ENCODE data around the gene PHAX. TPM values are rescaled to one million over a fixed set of nuclear protein-coding genes. Genes with fewer than 3 reads are reported as not detected.

PHAX gene
- total RNA-seq, 1 experiment from 2014 or later: 24.5 TPM

- ATAC-seq (no peak), DNase-seq (ENCODE audit: low read depth, low spot score) (no peak)
- Histone ChIP-seq H2AFZ (ENCODE audit: low read depth, low read length, poor library complexity, severe bottlenecking) (no peak overlapping the region), H3K4me2 (ENCODE audit: low read length) (no peak overlapping the region), H3K79me2 (ENCODE audit: insufficient read depth, low read length) (peaks cover 82% of the 10 kb centered on the region), H3K27ac (ENCODE audit: low read depth, low read length) (no peak overlapping the region), H3K4me1 (ENCODE audit: control insufficient read depth in 1 of 2, insufficient read depth in 2 of 2, low read length in 2 of 2) (no peaks in the 10 kb centered on the region), H3K27me3 (ENCODE audit: insufficient read depth, low read length) (no peaks in the 10 kb centered on the region), H3K36me3 (ENCODE audit: control insufficient read depth in 1 of 2, insufficient read depth in 2 of 2, low read length in 2 of 2) (peaks cover 8 to 18% of the 10 kb centered on the region in 2 experiments), H4K20me1 (ENCODE audit: insufficient read depth) (no peaks in the 10 kb centered on the region), H3K9ac (ENCODE audit: low read length) (no peak overlapping the region), H3K4me3 (replicated peaks in 1 of 2; ENCODE audit: low read depth in 1 of 2, low read length in 2 of 2) (no peak overlapping the region), H3K9me2 (ENCODE audit: insufficient read depth) (no peaks in the 10 kb centered on the region), H3K9me3 (ENCODE audit: control insufficient read depth in 1 of 2, insufficient read depth in 1 of 2, low read depth in 1 of 2, low read length in 2 of 2) (no peaks in the 10 kb centered on the region)
- RAD21 ChIA-PET (ENCODE audit: low non-redundant PET in 1 of 2, low total read pairs in 2 of 2, uncharacterized antibody in 2 of 2, unreplicated experiment in 2 of 2): no interaction called here
- no peak for TF ChIP-seq FOSL1 (IDR thresholded peaks at IDR 0.05; ENCODE audit: low read depth)
- no peak for TF ChIP-seq TCF7L2 (IDR thresholded peaks at IDR 0.05; ENCODE audit: borderline replicate concordance, extremely low read depth, insufficient read depth, insufficient read length)
- TF ChIP-seq ZNF274 (IDR thresholded peaks at IDR 0.05; ENCODE audit: low read depth, low read length): no peak
- TF ChIP-seq SP1 (IDR thresholded peaks at IDR 0.05; ENCODE audit: low read depth): no peak
- no peak for TF ChIP-seq SRF (IDR thresholded peaks at IDR 0.05; ENCODE audit: low read depth)
- TF ChIP-seq CEBPB (IDR thresholded peaks at IDR 0.05; ENCODE audit: low read depth): no peak
- no peak for TF ChIP-seq SIN3A (IDR thresholded peaks at IDR 0.05; ENCODE audit: low read depth)
- TF ChIP-seq EZH2 (IDR thresholded peaks at IDR 0.05): no peak
- no peak for TF ChIP-seq ZBTB33 (IDR thresholded peaks at IDR 0.05; ENCODE audit: extremely low read depth, insufficient replicate concordance, low read length)
- TF ChIP-seq REST (IDR thresholded peaks at IDR 0.05; ENCODE audit: low read depth): no peak
- no peak for TF ChIP-seq JUND (IDR thresholded peaks at IDR 0.05)
- no peak for TF ChIP-seq ELF1 (IDR thresholded peaks at IDR 0.05; ENCODE audit: borderline replicate concordance, low read depth)
- TF ChIP-seq CTCF (IDR thresholded peaks at IDR 0.05 in 2 of 3, conservative IDR thresholded peaks at IDR 0.05 in 1 of 3; ENCODE audit: borderline replicate concordance in 1 of 3, insufficient read depth in 1 of 3, low read depth in 2 of 3, low read length in 2 of 3): no peak
- no peak for TF ChIP-seq POLR2AphosphoS5 (IDR thresholded peaks at IDR 0.05; ENCODE audit: low read depth, low read length)
- TF ChIP-seq POLR2A (IDR thresholded peaks at IDR 0.05; ENCODE audit: borderline replicate concordance, extremely low read depth, insufficient read depth, insufficient read length): no peak
- no peak for TF ChIP-seq EGR1 (IDR thresholded peaks at IDR 0.05; ENCODE audit: low read depth)
- no peak for TF ChIP-seq RAD21 (IDR thresholded peaks at IDR 0.05; ENCODE audit: low read depth)
- no peak for TF ChIP-seq MAX (IDR thresholded peaks at IDR 0.05)
- CTCF ChIA-PET: no interaction called here
- POLR2A ChIA-PET: interaction anchor here (0.6 kb wide), 1 partner anchor 85 kb away, joined by 3 read pairs; no protein-coding TSS in a partner anchor
- intact Hi-C loops (cut with micrococcal nuclease): no loop called here
- no TSS peak for BruUV-seq (replicated peaks)
These were observed 14.5 kb downstream of the PHAX start for GRCh38 chr5:126615286-126615685.
